DMS 273 (cell line): ENCODE data around the gene ZNF496.
"Not testable (repeated sequence)": the region's sequence is repeated elsewhere in the genome, so short reads cannot be mapped to it uniquely, and the experiment has no call there.

Source experiments
- DNase-seq: peaks from one replicate; lab custom pipeline; 2025; ENCODE audit not compliant: unreplicated experiment; lab: John Stamatoyannopoulos, UW

ZNF496 gene

DNA sequence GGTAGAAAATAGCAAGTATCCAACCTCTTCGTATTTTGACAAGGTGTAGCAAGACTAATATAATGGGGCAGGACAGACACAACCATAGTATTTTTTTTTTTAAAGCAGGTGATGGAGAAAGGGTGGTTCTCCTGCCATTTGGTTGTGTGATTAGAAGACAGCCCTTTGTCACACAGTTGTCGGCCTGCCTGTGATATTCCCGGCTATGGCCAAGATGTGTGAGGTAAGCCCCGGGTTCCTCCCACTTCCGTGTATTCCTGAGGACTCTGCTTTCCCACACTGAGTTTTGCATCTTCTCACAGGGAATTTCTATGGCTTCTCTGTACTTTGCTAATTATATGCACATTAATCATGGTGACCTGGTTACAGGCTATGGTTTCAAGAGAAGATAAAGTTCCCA lies 35.9 kb downstream of the ZNF496 start:
- no peak for DNase-seq

DNA sequence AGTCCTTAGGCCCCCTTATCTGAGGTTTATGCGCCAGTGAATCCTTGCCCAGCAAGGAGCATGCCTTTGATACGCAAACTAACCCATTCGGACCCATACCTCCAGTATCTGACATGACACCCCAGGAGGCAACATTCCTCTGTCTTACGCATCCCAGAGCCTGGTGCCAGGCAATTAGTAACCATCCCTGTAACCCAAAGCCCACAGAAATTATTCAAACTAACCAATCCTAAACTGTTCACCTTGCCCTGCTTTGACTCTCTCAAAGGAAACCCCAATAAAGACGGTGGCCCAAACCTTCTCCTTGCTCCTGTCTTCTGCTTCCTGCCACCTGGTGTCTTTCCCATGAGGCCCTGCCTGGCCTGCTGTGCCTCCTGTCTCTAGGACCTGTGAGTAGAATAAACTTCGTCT lies 36.4 kb downstream of the ZNF496 start:
- no peak for DNase-seq

DNA sequence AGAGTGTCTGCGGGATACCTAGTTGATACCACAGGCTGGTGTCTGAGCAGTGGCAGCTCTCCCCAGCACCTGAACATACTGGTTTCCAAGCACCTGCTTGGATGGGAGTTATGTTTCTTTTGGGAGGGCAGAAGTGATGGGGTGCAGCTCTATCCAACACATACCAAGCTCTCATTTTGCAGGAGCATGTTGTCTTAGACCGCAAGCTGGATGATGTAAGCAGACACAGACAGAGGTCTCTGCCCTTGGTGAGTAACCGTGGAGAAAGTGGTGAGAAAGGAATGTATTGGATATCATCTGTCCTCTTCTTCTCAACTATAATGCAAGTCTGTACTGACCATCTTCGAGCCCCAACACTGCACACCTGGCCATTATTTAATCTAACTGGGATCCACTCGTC lies 37.4 kb downstream of the ZNF496 start:
- DNase-seq, result no peak

DNA sequence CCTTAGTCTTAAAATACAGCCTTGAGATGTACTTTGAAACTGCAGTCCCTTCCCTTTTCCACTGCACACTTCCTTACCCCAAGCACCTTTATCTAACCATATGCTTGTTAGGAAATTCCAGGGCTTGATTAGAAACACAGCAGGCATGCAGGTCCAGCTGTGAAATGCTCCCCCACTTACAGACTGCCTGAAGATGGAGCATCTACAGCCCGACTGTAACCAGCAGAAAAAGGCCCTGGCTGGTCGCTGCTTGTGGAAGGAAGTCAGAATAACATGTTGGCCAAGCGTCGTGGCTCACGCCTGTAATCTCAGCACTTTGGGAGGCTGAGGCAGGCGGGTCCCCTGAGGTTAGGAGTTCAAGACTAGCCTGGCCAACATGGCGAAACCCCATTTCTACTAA lies 38.6 kb downstream of the ZNF496 start:
- peak; percentile 23 for DNase-seq

DNA sequence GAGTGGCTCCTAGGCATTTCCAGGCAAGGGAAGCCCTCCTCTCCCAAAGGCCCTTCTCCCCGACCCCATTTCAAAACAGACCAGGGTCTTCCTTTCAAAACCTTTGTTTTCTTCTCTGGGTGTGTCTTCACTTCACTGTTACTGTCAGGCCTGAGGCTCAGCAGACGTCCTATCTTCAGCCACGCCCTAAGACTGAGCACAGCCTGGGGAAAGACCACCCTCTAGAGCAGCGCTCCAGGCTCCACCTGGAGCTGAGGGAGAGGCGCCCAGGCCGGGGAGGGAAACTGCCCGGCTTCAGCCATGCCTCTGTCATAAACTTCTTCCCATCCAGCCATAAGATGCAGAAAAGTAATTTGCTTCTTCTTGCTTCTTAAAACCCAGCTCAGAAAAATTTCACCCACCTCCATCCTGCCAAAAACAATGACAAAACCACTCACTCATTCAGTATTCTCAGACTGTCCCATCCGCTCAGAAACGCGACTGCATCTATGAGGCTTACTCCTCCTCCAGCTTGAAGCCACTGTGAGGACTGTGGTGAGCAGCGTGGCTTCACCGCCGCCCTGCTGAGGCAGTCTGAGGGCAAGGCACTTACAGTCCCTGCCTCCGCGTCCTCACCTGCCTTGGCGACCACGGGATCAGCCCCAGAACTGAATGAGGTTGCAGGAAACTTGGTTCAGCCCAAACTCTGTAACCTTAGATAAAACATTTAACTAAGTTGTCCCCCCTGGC lies 39.7 kb downstream of the ZNF496 start:
- DNase-seq, result no peak

DNA sequence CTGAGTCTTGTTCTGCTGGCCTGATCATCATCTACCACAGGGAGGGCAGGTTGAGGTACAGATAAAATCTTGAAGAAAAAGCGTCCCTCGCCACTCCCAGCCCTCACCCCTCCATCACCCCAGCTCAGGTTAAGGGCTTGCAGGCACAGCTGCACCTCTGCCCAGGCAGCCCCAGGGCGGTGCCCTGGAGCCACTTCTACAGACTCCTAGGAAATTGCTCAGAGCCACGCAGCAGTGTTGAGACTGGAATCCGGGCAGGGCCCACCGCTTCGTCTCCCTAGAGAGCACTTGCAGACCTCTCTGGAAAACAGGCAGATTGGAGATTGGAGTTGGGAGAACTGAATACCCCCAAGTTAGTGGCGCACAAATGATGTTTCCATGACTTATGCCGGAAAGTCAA lies 40.5 kb downstream of the ZNF496 start:
- no peak for DNase-seq

- DNase-seq, result no peak
These were observed 41.1 kb downstream of the ZNF496 start for GRCh38 chr1:247290576-247290975.

DNA sequence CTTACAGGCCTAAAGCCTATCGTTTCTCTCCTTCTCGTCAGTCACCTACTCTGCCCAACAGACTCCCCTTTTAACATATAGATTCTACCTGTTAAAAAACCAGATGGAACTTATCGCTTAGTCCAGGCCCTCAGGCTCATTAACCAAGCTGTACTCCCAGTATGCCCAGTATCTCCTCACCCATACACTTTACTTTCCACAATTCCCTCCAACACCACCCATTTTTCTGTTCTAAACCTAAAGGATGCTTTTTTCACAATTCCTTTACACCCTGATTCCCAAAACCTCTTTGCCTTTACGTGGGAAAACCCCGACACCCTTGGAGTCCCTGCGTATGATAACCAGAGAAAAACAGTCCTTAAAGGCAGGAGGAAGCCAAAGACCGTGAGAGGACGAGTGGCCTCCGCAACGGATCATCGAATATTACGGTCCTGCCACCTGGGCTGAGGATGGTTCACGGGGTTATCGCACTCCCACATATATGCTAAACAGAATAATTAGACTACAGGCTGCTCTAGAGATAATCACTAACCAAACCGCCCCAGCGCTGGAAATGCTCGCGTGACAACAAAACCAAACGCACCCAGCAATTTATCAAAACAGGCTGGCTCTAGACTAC lies 42.3 kb downstream of the ZNF496 start:
- not testable (repeated sequence) for DNase-seq

GRCh38 chr1:247288341-247288740 lies 43.3 kb downstream of the ZNF496 start:
- DNase-seq, result no peak

DNA sequence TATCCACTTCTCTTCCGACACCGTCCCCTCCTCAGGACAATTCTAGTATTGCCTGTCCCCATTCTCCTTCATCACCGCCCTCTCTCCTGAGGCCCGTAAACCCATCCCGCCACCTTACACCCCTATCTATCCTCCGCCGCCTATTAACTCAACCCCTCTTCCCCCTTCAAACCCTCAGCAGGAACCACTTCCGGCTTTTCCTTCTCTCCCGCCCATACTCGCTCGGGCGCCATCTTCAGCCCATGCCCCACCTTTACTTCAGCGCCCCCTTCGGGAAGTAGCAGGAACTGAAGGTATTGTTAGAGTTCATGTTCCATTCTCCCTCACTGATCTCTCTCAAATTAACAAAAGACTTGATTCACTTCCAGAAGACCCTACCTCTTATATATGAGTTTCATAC lies 44.2 kb downstream of the ZNF496 start:
- peak; percentile 28 for DNase-seq

DNA sequence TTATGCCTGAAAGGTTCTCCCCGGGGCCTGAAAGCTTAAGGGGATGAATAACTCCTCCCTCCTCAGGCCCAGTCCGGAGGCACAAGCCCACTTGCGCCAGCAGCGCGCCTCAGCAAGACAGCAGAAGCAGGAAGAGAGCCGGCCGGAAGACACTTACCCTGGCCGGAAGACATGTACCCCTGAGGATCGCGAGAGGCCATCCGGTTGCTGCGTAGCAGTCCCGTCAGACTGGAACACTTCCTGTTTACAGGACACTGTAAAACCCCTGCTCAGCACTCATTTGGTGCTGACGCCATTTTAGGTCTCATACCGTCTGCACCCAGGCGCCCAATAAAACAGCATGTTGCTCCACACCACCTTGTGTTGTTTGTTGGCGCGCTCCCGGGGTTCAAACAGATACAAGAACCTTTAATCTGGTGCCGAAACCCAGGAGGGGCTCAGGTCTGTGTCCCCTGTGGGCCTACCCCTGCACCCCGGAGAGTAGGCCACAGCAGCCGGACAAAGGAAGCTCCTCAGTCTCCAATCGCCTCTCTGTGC lies 45.5 kb downstream of the ZNF496 start:
- no peak for DNase-seq

GRCh38 chr1:247281001-247281574 lies 50.6 kb downstream of the ZNF496 start:
- no peak for DNase-seq

- DNase-seq, result no peak
These were observed 54.5 kb downstream of the ZNF496 start for GRCh38 chr1:247277191-247277590.

DNA sequence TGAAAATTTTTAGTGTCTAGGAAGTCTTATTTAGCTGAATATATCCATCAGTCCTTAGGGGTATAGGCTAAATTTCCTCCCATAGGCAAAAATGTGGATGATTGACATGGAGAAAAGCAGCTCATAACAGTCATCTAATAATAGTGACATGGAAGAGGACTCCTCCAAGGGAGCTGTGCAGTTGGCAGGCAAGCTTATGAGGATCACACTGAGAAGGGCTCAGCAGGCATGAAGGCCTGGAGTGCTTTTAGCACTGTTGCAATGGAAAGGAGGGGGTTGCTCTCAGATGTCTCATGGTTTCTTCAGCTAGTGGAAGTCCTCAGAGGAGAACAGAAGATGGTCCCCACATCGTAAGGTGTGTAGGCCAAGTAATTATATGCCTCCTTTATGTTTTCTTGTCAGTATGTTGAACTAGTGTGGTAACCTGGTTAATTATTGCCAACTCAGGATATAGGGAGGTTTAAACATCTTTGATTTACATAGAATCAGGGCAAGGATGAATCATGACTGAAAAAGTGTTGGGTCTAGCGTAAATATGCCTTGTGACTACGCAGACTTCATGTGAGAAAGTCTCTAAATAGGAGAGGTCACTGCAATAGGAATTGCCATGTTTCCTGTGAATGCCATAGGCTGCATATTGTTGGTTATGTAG lies 56.9 kb downstream of the ZNF496 start:
- no peak for DNase-seq

GRCh38 chr1:247273013-247273412 lies 58.7 kb downstream of the ZNF496 start:
- DNase-seq, result peak; percentile 93

DNA sequence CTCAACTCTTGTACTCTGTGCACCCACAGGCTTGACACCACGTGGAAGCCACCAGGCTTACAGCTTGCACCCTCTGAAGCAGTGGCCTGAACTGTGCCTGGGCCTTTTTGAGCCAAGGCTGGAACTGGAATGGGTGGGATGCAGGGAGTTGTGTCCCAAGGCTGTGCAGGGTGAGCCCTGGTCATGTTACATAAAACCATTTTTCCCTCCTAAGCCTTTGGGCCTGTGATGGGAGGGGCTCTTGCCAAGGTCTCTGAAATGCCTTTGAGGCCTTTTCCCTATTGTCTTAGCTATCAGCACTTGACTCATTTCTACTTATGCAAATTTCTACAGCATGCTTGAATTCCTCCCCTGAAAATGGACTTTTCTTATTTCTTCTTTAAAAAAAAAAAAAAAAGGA lies 61.7 kb downstream of the ZNF496 start:
- DNase-seq, result no peak

GRCh38 chr1:247269133-247269532 lies 62.5 kb downstream of the ZNF496 start:
- no peak for DNase-seq

DNA sequence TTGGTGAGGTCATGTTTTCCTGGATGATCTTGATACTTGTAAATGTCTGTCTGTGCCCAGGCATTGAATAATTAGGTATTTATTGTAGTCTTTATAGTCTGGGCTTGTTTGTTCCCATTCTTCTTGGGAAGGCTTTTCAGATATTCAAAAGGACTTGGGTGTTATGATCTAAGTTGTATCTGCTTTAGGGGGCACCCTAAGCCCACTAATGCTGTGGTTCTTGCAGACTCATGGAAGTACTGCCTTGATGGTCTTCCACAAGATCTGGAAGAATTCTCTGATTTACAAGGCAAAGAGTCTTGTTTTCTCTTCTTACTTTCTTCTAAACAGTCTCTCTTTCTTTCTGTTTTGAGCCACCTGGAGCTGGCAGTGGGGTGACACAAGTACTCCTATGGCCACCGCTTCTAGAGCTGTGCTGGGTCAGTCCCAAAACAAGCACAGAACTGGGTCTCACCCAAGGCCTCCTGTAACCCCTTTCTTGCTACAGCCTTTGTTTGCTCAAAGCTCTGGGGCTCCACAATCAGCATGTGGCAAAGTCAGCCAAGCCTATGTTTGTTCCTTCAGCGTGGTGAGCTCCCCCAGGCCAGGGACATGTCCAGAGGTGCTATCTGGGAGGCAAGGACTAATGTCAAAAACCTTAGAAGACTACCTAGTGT lies 63.1 kb downstream of the ZNF496 start:
- DNase-seq, result peak; percentile 20

DNA sequence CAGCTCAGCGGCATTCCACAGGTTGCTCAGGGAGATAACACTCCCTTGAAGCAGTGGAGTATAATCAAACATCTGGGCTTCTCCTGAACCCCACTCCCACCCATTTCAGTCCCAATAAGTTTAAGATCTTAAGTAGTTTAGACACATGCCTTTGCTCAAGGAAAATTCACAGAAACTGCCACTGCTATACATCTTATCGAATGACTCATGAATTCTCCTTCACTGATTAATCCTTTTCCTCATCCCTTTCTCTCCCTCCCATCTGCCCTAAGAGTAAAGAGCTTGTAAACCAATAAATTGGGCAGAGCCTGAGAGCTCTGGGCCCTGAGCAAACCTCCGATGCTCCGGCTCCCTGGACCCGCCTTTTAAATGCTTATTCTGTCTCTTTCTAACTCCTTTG lies 65.6 kb downstream of the ZNF496 start:
- no peak for DNase-seq

- DNase-seq, result not testable (repeated sequence)
These were observed 75.9 kb downstream of the ZNF496 start, which contains the start of gene VN1R5 for GRCh38 chr1:247255772-247256171. Gene VN1R5 (plus strand): TSS chr1:247256072.

- no peak for DNase-seq
These were observed 84.1 kb downstream of the ZNF496 start for GRCh38 chr1:247247568-247247967.
